Spinal cord (tissue), 10 donors: ENCODE results near the gene ANKRD55. TPM values are rescaled to one million over a fixed set of nuclear protein-coding genes. Genes with fewer than 3 reads are reported as not detected.
A peak's percentile ranks its signal among the peaks of the same experiment; 100 is the strongest.
"Not testable (repeated sequence)": the region's sequence is repeated elsewhere in the genome, so short reads cannot be mapped to it uniquely, and the experiment has no call there.

Experiments
- DNase-seq, 6 donors: peaks; one replicate each; pipeline versions ENCODE4 v3.0.0 to v3.0.0-alpha.2; 2013 to 2015; ENCODE audit warnings: low spot score in 6 of 6, low read depth in 4 of 6
- H3K27ac ChIP-seq: one replicate; pipeline ENCODE4 v1.5.1; 2013; ENCODE audit warnings: low read depth, low read length, control low read depth
- H3K27me3 ChIP-seq: one replicate; pipeline ENCODE4 v1.6.1; 2013; ENCODE audit warnings: low read length; ENCODE audit not compliant: control insufficient read depth, insufficient read depth
- H3K36me3 ChIP-seq: one replicate; pipeline ENCODE4 v1.6.1; 2013; ENCODE audit warnings: low read length; ENCODE audit not compliant: control insufficient read depth, insufficient read depth
- H3K4me1 ChIP-seq: one replicate; pipeline ENCODE4 v1.6.1; 2013; ENCODE audit warnings: low read length; ENCODE audit not compliant: control insufficient read depth, insufficient read depth
- H3K4me3 ChIP-seq: one replicate; pipeline ENCODE4 v1.5.1; 2013; ENCODE audit warnings: low read depth, low read length, control low read depth
- H3K9me3 ChIP-seq: one replicate; pipeline ENCODE4 v1.6.1; 2013; ENCODE audit warnings: low read length; ENCODE audit not compliant: control insufficient read depth, insufficient read depth
- WGBS: methylation state at CpG from one replicate; pipeline ENCODE4 v1.1.5; 2013; ENCODE audit warnings: missing lambda C conversion rate; ENCODE audit not compliant: insufficient coverage; 5-methylcytosine and 5-hydroxymethylcytosine counted together
- polyA plus RNA-seq, 2 donors: library from polyadenylated mRNA; unstranded; fragments of 120-200 nt; gene quantifications; one replicate each; pipeline ENCODE4 v1.2.1, GENCODE V29; 2013; ENCODE audit not compliant: insufficient read length in 2 of 2
- total RNA-seq, 2 donors: library from RNA; depleted of rRNA in 1 of 2; stranded (reverse); fragments of 120-200 nt in 1 of 2; fragments of >200 nt in 1 of 2; gene quantifications; one replicate each; pipeline versions ENCODE4 v1.2.3 to v1.2.4, GENCODE V29; 2013 to 2014
- donor health status: healthy.

ANKRD55 gene
- total and polyA plus RNA-seq, 4 donors = 3.9 to 14.0 (median 11.3) TPM

- no peak for DNase-seq
- peaks cover 3% of the 10 kb centered on the region for H3K4me1 ChIP-seq
- H3K4me3 ChIP-seq = no peak overlapping the region
- H3K27ac ChIP-seq = no peak overlapping the region
- no peaks in the 10 kb centered on the region for H3K27me3 ChIP-seq
- H3K9me3 ChIP-seq = no peaks in the 10 kb centered on the region
- no peaks in the 10 kb centered on the region for H3K36me3 ChIP-seq
These were observed 126.3 kb downstream of the ANKRD55 start for GRCh38 chr5:56106837-56107236.

GRCh38 chr5:56105511-56106291 is 127.4 kb downstream of the ANKRD55 start:
- no peak overlapping the region for H3K27ac ChIP-seq
- peaks cover 3% of the 10 kb centered on the region for H3K9me3 ChIP-seq
- H3K4me1 ChIP-seq = peaks cover 3% of the 10 kb centered on the region
- peak in 1 of 6 donors; percentile 80 for DNase-seq
- no peaks in the 10 kb centered on the region for H3K27me3 ChIP-seq
- 40% methylated on average over 5 of the region's 6 CpGs for WGBS
- no peak overlapping the region for H3K4me3 ChIP-seq
- H3K36me3 ChIP-seq = no peaks in the 10 kb centered on the region

DNA sequence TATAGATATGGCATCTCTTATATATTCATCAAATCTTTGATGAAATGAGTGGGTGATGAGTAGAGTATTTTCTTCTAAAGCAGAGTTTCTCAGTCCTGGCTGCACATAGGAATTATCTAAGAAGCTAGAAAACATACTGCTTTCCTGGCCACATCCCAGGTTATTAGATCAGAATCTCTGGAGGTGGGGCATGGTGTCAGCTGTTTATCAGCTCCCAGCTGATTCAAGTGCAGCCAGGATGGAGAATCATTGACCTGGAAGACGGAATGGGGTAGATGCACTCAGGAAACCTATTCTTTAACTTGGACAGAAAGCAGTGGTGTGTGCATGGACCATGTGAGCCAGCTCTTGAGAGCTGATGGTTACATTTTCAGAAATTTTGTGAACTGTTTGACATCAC is 130.2 kb downstream of the ANKRD55 start:
- no peak overlapping the region for H3K4me3 ChIP-seq
- H3K36me3 ChIP-seq = no peaks in the 10 kb centered on the region
- peaks cover 3% of the 10 kb centered on the region for H3K4me1 ChIP-seq
- DNase-seq = no peak
- WGBS = 33% methylated on average over 1 of the region's 1 CpG
- peaks cover 3% of the 10 kb centered on the region for H3K9me3 ChIP-seq
- H3K27ac ChIP-seq = no peak overlapping the region
- no peaks in the 10 kb centered on the region for H3K27me3 ChIP-seq

DNA sequence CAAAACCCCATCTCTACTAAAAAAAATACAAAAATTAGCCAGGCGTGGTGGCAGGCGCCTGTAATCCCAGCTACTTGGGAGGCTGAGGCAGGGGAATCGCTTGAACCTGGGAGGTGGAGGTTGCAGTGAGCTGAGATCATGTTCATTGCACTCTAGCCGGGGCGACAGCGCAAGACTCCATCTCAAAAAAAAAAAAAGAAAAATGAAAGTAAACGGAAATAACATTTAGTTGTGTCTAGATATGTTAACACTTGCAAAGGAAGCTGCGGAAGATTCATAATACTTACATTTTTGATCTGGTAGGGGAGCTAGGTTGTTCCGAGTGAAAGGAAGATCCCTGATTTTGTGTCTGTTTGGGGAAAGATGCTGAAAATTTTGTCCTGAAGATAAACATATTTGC is 130.9 kb downstream of the ANKRD55 start:
- not testable (repeated sequence) for H3K27me3 ChIP-seq, H3K4me3 ChIP-seq, H3K9me3 ChIP-seq, H3K36me3 ChIP-seq, H3K27ac ChIP-seq, H3K4me1 ChIP-seq, DNase-seq
- whole genome bisulfite sequencing = 97% methylated on average over 5 of the region's 9 CpGs

- Histone ChIP-seq H3K4me3 (no peak overlapping the region), H3K4me1 (peaks cover 3% of the 10 kb centered on the region), H3K27ac (no peak overlapping the region), H3K9me3 (peaks cover 3% of the 10 kb centered on the region), H3K27me3 (no peaks in the 10 kb centered on the region), H3K36me3 (no peaks in the 10 kb centered on the region)
- DNase-seq = no peak
- WGBS = 100% methylated on average over 2 of the region's 3 CpGs
These were observed 131.9 kb downstream of the ANKRD55 start for GRCh38 chr5:56101180-56101579.

DNA sequence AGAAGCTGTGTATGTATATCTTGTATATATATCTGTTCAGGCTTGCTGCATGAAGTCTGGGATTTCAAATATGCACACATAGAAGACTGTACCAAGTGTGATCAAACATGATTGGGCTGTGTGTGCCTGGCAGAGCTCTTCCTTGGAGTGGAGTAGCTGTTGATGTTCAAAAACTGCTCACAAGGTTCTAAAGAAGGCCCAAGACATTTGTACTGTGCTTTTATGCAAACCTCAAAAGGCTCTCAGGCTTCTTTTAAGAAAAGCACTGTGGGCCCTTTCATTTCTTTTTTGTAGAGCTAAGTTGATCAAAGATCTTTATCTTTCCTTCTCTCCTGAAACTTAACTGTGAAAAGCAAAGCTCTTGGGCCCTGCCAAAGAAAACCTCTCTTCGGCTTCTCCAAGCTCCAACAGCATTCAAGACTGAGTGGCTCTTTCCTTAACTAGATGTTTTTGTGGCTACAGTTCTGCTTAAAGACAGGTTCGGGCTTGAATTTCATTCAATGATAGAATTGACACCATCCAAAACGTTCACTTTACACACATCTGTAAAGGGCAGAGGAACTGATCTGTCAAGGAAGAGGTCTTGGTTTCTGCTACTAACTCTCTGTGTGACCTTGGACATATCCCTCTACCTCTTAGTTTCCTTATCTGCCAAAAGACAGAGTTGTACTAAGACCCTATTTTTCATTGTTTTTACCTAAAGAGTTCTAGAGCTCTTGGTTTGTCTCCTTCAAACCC is 132.5 kb downstream of the ANKRD55 start:
- no peaks in the 10 kb centered on the region for H3K27me3 ChIP-seq
- no peak for DNase-seq
- no peak overlapping the region for H3K4me3 ChIP-seq
- H3K36me3 ChIP-seq = no peaks in the 10 kb centered on the region
- 80% methylated on average over 1 of the region's 3 CpGs for WGBS
- H3K4me1 ChIP-seq = peaks cover 3% of the 10 kb centered on the region
- no peak overlapping the region for H3K27ac ChIP-seq
- peaks cover 3% of the 10 kb centered on the region for H3K9me3 ChIP-seq

DNA sequence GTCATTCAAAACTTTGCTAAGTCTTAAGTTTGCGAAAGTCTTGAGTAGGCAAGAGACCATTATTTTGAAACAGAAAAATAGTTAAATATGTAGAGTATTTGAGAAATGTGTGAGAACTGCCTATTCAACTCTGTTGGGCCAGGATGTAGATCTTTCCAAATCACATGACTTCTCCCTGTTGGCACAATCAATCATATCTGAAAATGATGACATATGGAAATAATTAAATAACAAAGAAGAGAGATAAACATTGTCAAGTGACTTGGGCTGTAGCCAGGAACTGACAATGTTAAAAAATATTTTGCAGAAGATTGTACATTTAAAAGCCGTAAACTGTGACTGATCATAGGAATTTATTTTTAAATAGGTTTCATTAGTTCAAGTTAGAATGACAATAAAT is 133.8 kb downstream of the ANKRD55 start:
- Histone ChIP-seq H3K27ac (no peak overlapping the region), H3K4me1 (no peaks in the 10 kb centered on the region), H3K4me3 (no peak overlapping the region), H3K9me3 (peaks cover 3% of the 10 kb centered on the region), H3K36me3 (no peaks in the 10 kb centered on the region), H3K27me3 (no peaks in the 10 kb centered on the region)
- DNase-seq = no peak
- WGBS = no CpG with 5 or more reads among the region's 2 CpGs

DNA sequence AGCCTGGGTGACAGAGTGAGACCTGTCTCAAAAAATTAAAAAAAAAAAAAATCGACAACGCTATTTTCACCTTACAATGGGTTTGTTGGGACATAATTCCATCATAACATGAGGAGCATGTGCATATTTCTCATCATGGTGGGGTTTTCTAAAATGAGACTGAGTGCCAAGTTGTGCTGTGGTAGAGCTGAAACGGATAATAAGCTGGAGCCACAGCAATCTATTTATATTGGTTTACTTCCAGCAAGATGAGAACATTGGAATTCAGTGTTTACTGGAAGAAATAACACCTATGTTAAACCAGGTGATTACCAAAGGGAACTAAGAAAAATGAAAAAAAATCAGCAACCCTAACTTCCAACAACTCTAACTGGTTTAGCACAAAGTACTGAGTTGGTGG is 136.1 kb downstream of the ANKRD55 start:
- Histone ChIP-seq H3K4me1 (no peaks in the 10 kb centered on the region), H3K36me3 (no peaks in the 10 kb centered on the region), H3K4me3 (no peak overlapping the region), H3K9me3 (peaks cover 3% of the 10 kb centered on the region), H3K27ac (no peak overlapping the region), H3K27me3 (no peaks in the 10 kb centered on the region)
- no peak for DNase-seq
- no CpG with 5 or more reads among the region's 3 CpGs for WGBS

DNA sequence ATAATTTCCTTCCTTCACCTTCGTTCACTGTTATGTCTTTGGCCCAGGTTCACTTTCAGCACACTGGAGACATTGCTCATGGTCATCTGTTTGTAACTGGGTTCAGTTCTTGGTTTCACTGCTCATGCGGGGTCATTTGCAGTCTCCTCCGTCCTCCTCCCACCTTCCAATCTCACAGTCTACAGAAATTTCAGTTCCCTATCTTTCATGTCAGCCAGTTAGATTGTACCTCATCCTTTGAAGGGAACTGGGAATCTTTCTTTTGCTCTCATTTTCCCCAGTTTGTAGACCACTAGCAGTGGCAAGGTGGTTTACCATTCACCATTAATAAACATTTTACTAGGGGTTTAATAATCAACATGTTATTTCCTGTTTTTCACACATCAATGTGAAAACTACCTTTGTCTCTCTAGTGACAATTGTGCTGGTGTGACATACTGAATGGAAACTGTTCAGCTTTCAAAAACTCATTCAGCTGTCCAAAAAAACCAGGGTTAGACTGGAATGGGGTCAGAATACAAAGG is 137.5 kb downstream of the ANKRD55 start:
- Histone ChIP-seq H3K36me3 (no peaks in the 10 kb centered on the region), H3K4me1 (no peaks in the 10 kb centered on the region), H3K27ac (no peak overlapping the region), H3K27me3 (no peaks in the 10 kb centered on the region), H3K9me3 (no peaks in the 10 kb centered on the region), H3K4me3 (no peak overlapping the region)
- WGBS = 90% methylated on average over 3 of the region's 3 CpGs
- no peak for DNase-seq
